ENCODE data around the gene PALS1. TPM values are rescaled to one million over a fixed set of nuclear protein-coding genes. Genes with fewer than 3 reads are reported as not detected.

PALS1 gene
- total RNA-seq, 2 donors from 2014 or later = 26.0 to 29.6 TPM

DNA sequence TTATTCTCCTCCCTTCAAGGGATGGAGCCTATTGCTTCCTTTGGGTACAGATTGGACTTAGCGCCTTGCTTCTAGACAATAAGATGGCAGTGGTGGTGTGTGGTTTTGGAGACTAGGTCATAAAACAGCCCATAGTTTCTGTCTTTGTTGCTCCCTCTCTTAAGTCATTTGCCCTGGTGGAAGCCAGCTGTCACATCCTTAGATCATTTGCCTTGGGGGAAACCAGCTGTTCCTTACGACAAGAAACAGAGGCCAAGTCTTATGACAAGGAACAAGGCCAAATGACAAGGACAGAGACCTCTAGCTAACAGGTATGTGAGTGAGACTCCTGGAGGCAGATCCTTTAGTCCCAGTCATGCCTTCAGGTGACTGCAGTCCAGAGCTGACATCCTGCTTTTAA lies 9.2 kb upstream of the PALS1 start:
- no peaks in the 10 kb centered on the region for H3K9me3 ChIP-seq (ENCODE audit: control insufficient read depth, low read length)
- DNase-seq = no peak
- Mint-ChIP-seq H3K4me1 (no peaks in the 10 kb centered on the region), H3K9me3 (no peaks in the 10 kb centered on the region), H3K27me3 (ENCODE audit: insufficient read depth) (no peaks in the 10 kb centered on the region), H3K27ac (no peak overlapping the region), H3K4me3 (no peak overlapping the region), H3K36me3 (ENCODE audit: low read depth) (no peaks in the 10 kb centered on the region)
- WGBS, 2 experiments (ENCODE audit: insufficient coverage in 1 of 2, insufficient read length in 1 of 2) = 99 to 100% methylated on average over 1 to 2 of the region's 2 CpGs
- H3K4me1 ChIP-seq (ENCODE audit: control insufficient read depth, insufficient read depth, low read length) = no peaks in the 10 kb centered on the region
- no peak overlapping the region for H3K27ac ChIP-seq (ENCODE audit: low read depth, low read length)
- peaks cover under 1% of the 10 kb centered on the region for H3K27me3 ChIP-seq (ENCODE audit: control insufficient read depth, insufficient read depth, low read length, poor library complexity, severe bottlenecking)
- no peak overlapping the region for H3K4me3 ChIP-seq (ENCODE audit: low read length)
- no peaks in the 10 kb centered on the region for H3K36me3 ChIP-seq (ENCODE audit: control insufficient read depth, insufficient read depth, low read length)
- TF ChIP-seq, protein P1, sequence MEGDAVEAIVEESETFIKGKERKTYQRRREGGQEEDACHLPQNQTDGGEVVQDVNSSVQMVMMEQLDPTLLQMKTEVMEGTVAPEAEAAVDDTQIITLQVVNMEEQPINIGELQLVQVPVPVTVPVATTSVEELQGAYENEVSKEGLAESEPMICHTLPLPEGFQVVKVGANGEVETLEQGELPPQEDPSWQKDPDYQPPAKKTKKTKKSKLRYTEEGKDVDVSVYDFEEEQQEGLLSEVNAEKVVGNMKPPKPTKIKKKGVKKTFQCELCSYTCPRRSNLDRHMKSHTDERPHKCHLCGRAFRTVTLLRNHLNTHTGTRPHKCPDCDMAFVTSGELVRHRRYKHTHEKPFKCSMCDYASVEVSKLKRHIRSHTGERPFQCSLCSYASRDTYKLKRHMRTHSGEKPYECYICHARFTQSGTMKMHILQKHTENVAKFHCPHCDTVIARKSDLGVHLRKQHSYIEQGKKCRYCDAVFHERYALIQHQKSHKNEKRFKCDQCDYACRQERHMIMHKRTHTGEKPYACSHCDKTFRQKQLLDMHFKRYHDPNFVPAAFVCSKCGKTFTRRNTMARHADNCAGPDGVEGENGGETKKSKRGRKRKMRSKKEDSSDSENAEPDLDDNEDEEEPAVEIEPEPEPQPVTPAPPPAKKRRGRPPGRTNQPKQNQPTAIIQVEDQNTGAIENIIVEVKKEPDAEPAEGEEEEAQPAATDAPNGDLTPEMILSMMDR (conservative IDR thresholded peaks at IDR 0.05) = no peak
- no peak overlapping the region for H3K9ac ChIP-seq (ENCODE audit: extremely low read depth, low read length, poor library complexity, severe bottlenecking)

DNA sequence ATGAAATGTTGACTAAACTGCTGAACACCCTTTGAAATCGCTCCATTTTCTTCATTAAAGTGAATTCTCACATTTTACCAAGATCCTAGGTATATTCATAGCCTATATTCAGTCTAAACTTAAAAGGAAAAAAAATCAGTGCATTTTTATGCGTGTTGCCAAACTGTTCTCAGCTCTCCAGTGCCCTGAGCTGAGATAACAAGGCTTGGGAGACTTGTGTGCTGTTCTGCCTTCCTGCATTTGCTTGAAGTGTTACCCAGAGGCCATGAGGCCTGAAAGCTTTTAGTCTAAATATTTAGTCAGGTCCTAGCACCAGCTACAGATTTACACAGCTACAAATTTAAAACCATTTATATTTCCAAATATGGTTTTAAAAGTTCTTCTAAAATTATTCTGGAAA lies 8.6 kb upstream of the PALS1 start:
- no peak overlapping the region for H3K27ac ChIP-seq (ENCODE audit: low read depth, low read length)
- peaks cover 6% of the 10 kb centered on the region for H3K27me3 ChIP-seq (ENCODE audit: control insufficient read depth, insufficient read depth, low read length, poor library complexity, severe bottlenecking)
- H3K4me3 Mint-ChIP-seq = no peak overlapping the region
- TF ChIP-seq, protein P1 (conservative IDR thresholded peaks at IDR 0.05) = no peak
- no peak overlapping the region for H3K4me3 ChIP-seq (ENCODE audit: low read length)
- WGBS, 2 experiments (ENCODE audit: insufficient coverage in 1 of 2, insufficient read length in 1 of 2) = 85 to 90% methylated on average over 2 of the region's 2 CpGs
- no peak overlapping the region for H3K27ac Mint-ChIP-seq
- H3K36me3 ChIP-seq (ENCODE audit: control insufficient read depth, insufficient read depth, low read length) = no peaks in the 10 kb centered on the region
- H3K9me3 ChIP-seq (ENCODE audit: control insufficient read depth, low read length) = no peaks in the 10 kb centered on the region
- no peaks in the 10 kb centered on the region for H3K4me1 Mint-ChIP-seq
- H3K9ac ChIP-seq (ENCODE audit: extremely low read depth, low read length, poor library complexity, severe bottlenecking) = no peak overlapping the region
- no peaks in the 10 kb centered on the region for H3K36me3 Mint-ChIP-seq (ENCODE audit: low read depth)
- H3K27me3 Mint-ChIP-seq (ENCODE audit: insufficient read depth) = peaks cover under 1% of the 10 kb centered on the region
- no peak for DNase-seq
- H3K9me3 Mint-ChIP-seq = no peaks in the 10 kb centered on the region
- no peaks in the 10 kb centered on the region for H3K4me1 ChIP-seq (ENCODE audit: control insufficient read depth, insufficient read depth, low read length)

DNA sequence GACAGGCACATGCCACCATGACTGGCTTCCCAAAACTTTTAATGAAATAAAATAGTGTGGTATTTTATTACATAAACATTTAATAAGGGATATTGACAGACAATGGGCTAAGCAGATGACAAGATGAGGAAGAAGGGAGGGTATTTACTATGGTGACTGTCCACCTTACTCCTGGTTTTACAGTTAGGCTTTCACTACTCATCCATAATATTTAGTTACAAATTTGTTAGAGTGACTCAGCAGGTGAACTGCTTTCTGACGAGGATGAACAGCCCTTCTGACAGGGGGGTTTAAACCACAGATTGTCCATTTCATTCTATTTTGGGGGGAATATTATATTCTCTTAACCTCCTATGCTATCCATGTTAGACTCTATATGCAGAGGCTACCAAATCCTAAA lies 3.6 kb upstream of the PALS1 start:
- H3K27ac ChIP-seq (ENCODE audit: low read depth, low read length) = no peak overlapping the region
- H3K9ac ChIP-seq (ENCODE audit: extremely low read depth, low read length, poor library complexity, severe bottlenecking) = no peak overlapping the region
- no peaks in the 10 kb centered on the region for H3K9me3 Mint-ChIP-seq
- no peak for DNase-seq
- peaks cover 4% of the 10 kb centered on the region for H3K4me1 Mint-ChIP-seq
- WGBS, 2 experiments (ENCODE audit: insufficient coverage in 1 of 2, insufficient read length in 1 of 2) = 75% methylated on average over 1 of the region's 1 CpG; no CpG with 5 or more reads in 1 of the 2 experiments
- peaks cover 26% of the 10 kb centered on the region for H3K27me3 Mint-ChIP-seq (ENCODE audit: insufficient read depth)
- no peak overlapping the region for H3K4me3 Mint-ChIP-seq
- H3K36me3 Mint-ChIP-seq (ENCODE audit: low read depth) = no peaks in the 10 kb centered on the region
- no peaks in the 10 kb centered on the region for H3K9me3 ChIP-seq (ENCODE audit: control insufficient read depth, low read length)
- H3K27me3 ChIP-seq (ENCODE audit: control insufficient read depth, insufficient read depth, low read length, poor library complexity, severe bottlenecking) = peaks cover 31% of the 10 kb centered on the region
- H3K4me1 ChIP-seq (ENCODE audit: control insufficient read depth, insufficient read depth, low read length) = no peaks in the 10 kb centered on the region
- H3K27ac Mint-ChIP-seq = no peak overlapping the region
- no peaks in the 10 kb centered on the region for H3K36me3 ChIP-seq (ENCODE audit: control insufficient read depth, insufficient read depth, low read length)
- no peak overlapping the region for H3K4me3 ChIP-seq (ENCODE audit: low read length)
- TF ChIP-seq, protein P1 (conservative IDR thresholded peaks at IDR 0.05) = no peak
